ENCODE data around the gene PDX1. TPM values are rescaled to one million over a fixed set of nuclear protein-coding genes. Genes with fewer than 3 reads are reported as not detected.

PDX1 gene
- not detected in 2 replicates for total RNA-seq (2021)
- not detected for Bru-seq, nascent RNA
- BruChase-seq, experiment 1, labeled RNA remaining after a 2-hour chase = not detected
- not detected for BruChase-seq, experiment 2, labeled RNA remaining after a 6-hour chase
- long read RNA-seq = 0 reads

- POLR2A ChIA-PET (ENCODE audit: low non-redundant PET) = no interaction called here
- H3K4me1 ChIP-seq (ENCODE audit: insufficient read depth, low read length, poor library complexity, severe bottlenecking) = peaks cover 16% of the 10 kb centered on the region
- H3K9me3 ChIP-seq (ENCODE audit: low read depth, low read length, poor library complexity, severe bottlenecking) = no peaks in the 10 kb centered on the region
- H3K27me3 ChIP-seq (replicated peaks; ENCODE audit: insufficient read depth, low read depth, low read length, poor library complexity) = peaks cover 99% of the 10 kb centered on the region
- BruUV-seq (replicated peaks) = no TSS peak
- no peak within 1 kb of the TSS for H3K27ac ChIP-seq (ENCODE audit: low read depth, low read length, poor library complexity, severe bottlenecking)
- peak; percentile 46 for DNase-seq (ENCODE audit: low spot score)
- H3K4me3 ChIP-seq (ENCODE audit: low read depth, low read length, poor library complexity, severe bottlenecking) = peak within 1 kb of the TSS; percentile 33
- CTCF ChIA-PET = interaction anchor here (0.6 kb wide), 2 partner anchors 60 to 830 kb away, joined by 3 read pairs; no protein-coding TSS in a partner anchor
- H3K36me3 ChIP-seq (ENCODE audit: insufficient read depth, low read length, poor library complexity, severe bottlenecking) = no peaks in the 10 kb centered on the region
- intact Hi-C loops (cut with micrococcal nuclease; ENCODE audit: unreplicated experiment) = no loop called here
- TF ChIP-seq CTCF (conservative IDR thresholded peaks at IDR 0.05; ENCODE audit: low read depth, low read length) (no peak), EZH2 (IDR thresholded peaks at IDR 0.05; ENCODE audit: borderline replicate concordance, low read depth, low read length, poor library complexity, severe bottlenecking) (peak; percentile 90)
These were observed at the start of gene PDX1 for GRCh38 chr13:27919934-27920676. Gene PDX1, plus strand, starts transcription at chr13:27920000. Its CDS starts 139 bp downstream, at chr13:27920139.

- POLR2A ChIA-PET (ENCODE audit: low non-redundant PET) = no interaction called here
- intact Hi-C loops (cut with micrococcal nuclease; ENCODE audit: unreplicated experiment) = no loop called here
- Histone ChIP-seq H3K4me3 (ENCODE audit: low read depth, low read length, poor library complexity, severe bottlenecking) (no peak overlapping the region), H3K27me3 (replicated peaks; ENCODE audit: insufficient read depth, low read depth, low read length, poor library complexity) (peaks cover 79% of the 10 kb centered on the region), H3K4me1 (ENCODE audit: insufficient read depth, low read length, poor library complexity, severe bottlenecking) (no peaks in the 10 kb centered on the region), H3K9me3 (ENCODE audit: low read depth, low read length, poor library complexity, severe bottlenecking) (no peaks in the 10 kb centered on the region), H3K27ac (ENCODE audit: low read depth, low read length, poor library complexity, severe bottlenecking) (no peak overlapping the region), H3K36me3 (ENCODE audit: insufficient read depth, low read length, poor library complexity, severe bottlenecking) (no peaks in the 10 kb centered on the region)
- no peak for DNase-seq (ENCODE audit: low spot score)
- TF ChIP-seq CTCF (conservative IDR thresholded peaks at IDR 0.05; ENCODE audit: low read depth, low read length) (no peak), EZH2 (IDR thresholded peaks at IDR 0.05; ENCODE audit: borderline replicate concordance, low read depth, low read length, poor library complexity, severe bottlenecking) (no peak)
- CTCF ChIA-PET = no interaction called here
- BruUV-seq (replicated peaks) = no TSS peak
These were observed 41.5 kb upstream of the PDX1 start for GRCh38 chr13:27878274-27878673.

GRCh38 chr13:27889471-27889870, 30.3 kb upstream of the PDX1 start:
- H3K27me3 ChIP-seq (replicated peaks; ENCODE audit: insufficient read depth, low read depth, low read length, poor library complexity) = peaks cover 97% of the 10 kb centered on the region

More at GRCh38 chr13:27889471-27889870, 30.3 kb upstream of the PDX1 start:
- intact Hi-C loops (cut with micrococcal nuclease; ENCODE audit: unreplicated experiment) = no loop called here
- TF ChIP-seq CTCF (conservative IDR thresholded peaks at IDR 0.05; ENCODE audit: low read depth, low read length) = no peak
- TF ChIP-seq EZH2 (IDR thresholded peaks at IDR 0.05; ENCODE audit: borderline replicate concordance, low read depth, low read length, poor library complexity, severe bottlenecking) = no peak
- Histone ChIP-seq H3K4me1 (ENCODE audit: insufficient read depth, low read length, poor library complexity, severe bottlenecking) (no peaks in the 10 kb centered on the region), H3K9me3 (ENCODE audit: low read depth, low read length, poor library complexity, severe bottlenecking) (no peaks in the 10 kb centered on the region), H3K4me3 (ENCODE audit: low read depth, low read length, poor library complexity, severe bottlenecking) (no peak overlapping the region), H3K27ac (ENCODE audit: low read depth, low read length, poor library complexity, severe bottlenecking) (no peak overlapping the region), H3K36me3 (ENCODE audit: insufficient read depth, low read length, poor library complexity, severe bottlenecking) (no peaks in the 10 kb centered on the region)
- DNase-seq (ENCODE audit: low spot score) = no peak
- POLR2A ChIA-PET (ENCODE audit: low non-redundant PET) = interaction anchor here (0.7 kb wide), 1 partner anchor 546 kb away, joined by 8 read pairs; no protein-coding TSS in a partner anchor
- no TSS peak for BruUV-seq (replicated peaks)
- CTCF ChIA-PET = no interaction called here

Measured in A673 (cell line).